ENCODE results near the gene UIMC1. TPM values are rescaled to one million over a fixed set of nuclear protein-coding genes. Genes with fewer than 3 reads are reported as not detected.

UIMC1 gene
- total RNA-seq, 1 experiment from 2014 or later = 38.4 TPM

DNA sequence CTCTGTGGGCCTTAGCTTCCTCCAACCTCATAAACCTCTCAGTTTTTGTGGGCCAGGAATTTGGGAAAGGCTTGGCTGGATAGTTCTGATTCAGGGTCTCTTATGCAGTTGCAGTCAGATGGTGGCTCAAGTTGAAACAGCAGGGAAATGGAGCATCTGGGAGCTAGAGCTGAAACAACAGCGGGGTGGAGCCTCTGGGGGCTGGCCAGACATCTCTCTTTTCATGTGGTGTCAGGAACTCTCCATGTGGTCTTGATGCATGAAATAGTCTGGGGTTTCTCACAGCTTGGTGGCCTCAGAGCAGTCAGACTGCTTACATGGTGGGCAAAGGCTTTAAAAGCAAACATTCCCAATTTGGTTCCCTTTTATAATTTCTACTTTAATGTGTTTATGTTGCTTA lies 29.4 kb upstream of the UIMC1 start:
- intact Hi-C loops (cut with micrococcal nuclease) = no loop called here
- Histone ChIP-seq H3K4me2 (ENCODE audit: low read length) (no peak overlapping the region), H3K27me3 (ENCODE audit: insufficient read depth, low read length) (no peaks in the 10 kb centered on the region), H2AFZ (ENCODE audit: low read depth, low read length, poor library complexity, severe bottlenecking) (no peak overlapping the region), H3K9me2 (ENCODE audit: insufficient read depth) (no peaks in the 10 kb centered on the region), H3K79me2 (ENCODE audit: insufficient read depth, low read length) (peaks cover 68% of the 10 kb centered on the region), H3K9ac (ENCODE audit: low read length) (no peak overlapping the region), H4K20me1 (ENCODE audit: insufficient read depth) (peaks cover 6% of the 10 kb centered on the region; the same call in 1 of the 2 replicates), H3K9me3 (ENCODE audit: control insufficient read depth in 1 of 2, insufficient read depth in 1 of 2, low read depth in 1 of 2, low read length in 2 of 2) (no peaks in the 10 kb centered on the region), H3K4me1 (ENCODE audit: control insufficient read depth in 1 of 2, insufficient read depth in 2 of 2, low read length in 2 of 2) (no peaks in the 10 kb centered on the region), H3K36me3 (ENCODE audit: control insufficient read depth in 1 of 2, insufficient read depth in 2 of 2, low read length in 2 of 2) (peaks cover 0 to 8% of the 10 kb centered on the region in 2 experiments; a peak in 3 of 4 replicates), H3K4me3 (replicated peaks in 1 of 2; ENCODE audit: low read depth in 1 of 2, low read length in 2 of 2) (no peak overlapping the region), H3K27ac (ENCODE audit: low read depth, low read length) (no peak overlapping the region)
- no peak for ATAC-seq
- POLR2A ChIA-PET = no interaction called here
- RAD21 ChIA-PET (ENCODE audit: low non-redundant PET in 1 of 2, low total read pairs in 2 of 2, uncharacterized antibody in 2 of 2, unreplicated experiment in 2 of 2) = no interaction called here
- TF ChIP-seq, protein P1, sequence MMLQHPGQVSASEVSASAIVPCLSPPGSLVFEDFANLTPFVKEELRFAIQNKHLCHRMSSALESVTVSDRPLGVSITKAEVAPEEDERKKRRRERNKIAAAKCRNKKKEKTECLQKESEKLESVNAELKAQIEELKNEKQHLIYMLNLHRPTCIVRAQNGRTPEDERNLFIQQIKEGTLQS (IDR thresholded peaks at IDR 0.05) = no peak
- TF ChIP-seq POLR2A (IDR thresholded peaks at IDR 0.05; ENCODE audit: borderline replicate concordance, extremely low read depth, insufficient read depth, insufficient read length) (no peak), SP1 (IDR thresholded peaks at IDR 0.05; ENCODE audit: low read depth) (no peak)
- CTCF ChIA-PET = no interaction called here
- no peak for DNase-seq (ENCODE audit: low read depth, low spot score)
- no TSS peak for BruUV-seq (replicated peaks)

DNA sequence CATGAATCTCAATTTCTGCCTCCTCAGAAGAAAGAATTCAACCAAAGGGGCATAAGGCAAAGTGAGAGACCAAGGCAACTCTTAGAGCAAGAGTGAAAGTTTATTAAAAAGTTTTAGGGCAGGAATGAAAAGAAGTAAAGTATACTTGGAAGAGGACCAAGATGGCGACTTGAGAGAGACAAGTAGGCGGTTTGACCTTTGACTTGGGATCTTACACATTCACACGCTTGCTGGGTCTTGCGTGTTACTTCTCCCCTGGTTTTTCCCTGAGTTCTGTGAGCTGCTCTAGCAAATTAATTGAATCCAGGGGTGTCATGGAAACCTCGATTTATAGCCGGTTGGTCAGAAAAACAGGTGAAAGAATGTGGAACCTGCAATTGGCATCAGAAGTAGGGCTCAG lies 22.9 kb upstream of the UIMC1 start:
- Histone ChIP-seq H3K79me2 (ENCODE audit: insufficient read depth, low read length) (peaks cover 72% of the 10 kb centered on the region), H3K27ac (ENCODE audit: low read depth, low read length) (no peak overlapping the region), H3K4me3 (replicated peaks in 1 of 2; ENCODE audit: low read depth in 1 of 2, low read length in 2 of 2) (no peak overlapping the region), H3K4me2 (ENCODE audit: low read length) (no peak overlapping the region), H2AFZ (ENCODE audit: low read depth, low read length, poor library complexity, severe bottlenecking) (no peak overlapping the region), H3K9me3 (ENCODE audit: control insufficient read depth in 1 of 2, insufficient read depth in 1 of 2, low read depth in 1 of 2, low read length in 2 of 2) (no peaks in the 10 kb centered on the region), H3K36me3 (ENCODE audit: control insufficient read depth in 1 of 2, insufficient read depth in 2 of 2, low read length in 2 of 2) (peaks cover 0 to 9% of the 10 kb centered on the region in 2 experiments; a peak in 2 of 4 replicates), H3K27me3 (ENCODE audit: insufficient read depth, low read length) (no peaks in the 10 kb centered on the region), H3K4me1 (ENCODE audit: control insufficient read depth in 1 of 2, insufficient read depth in 2 of 2, low read length in 2 of 2) (no peaks in the 10 kb centered on the region; a peak in 1 of 4 replicates), H3K9me2 (ENCODE audit: insufficient read depth) (no peaks in the 10 kb centered on the region), H4K20me1 (ENCODE audit: insufficient read depth) (no peaks in the 10 kb centered on the region), H3K9ac (ENCODE audit: low read length) (no peak overlapping the region)
- ChIA-PET RAD21 (ENCODE audit: low non-redundant PET in 1 of 2, low total read pairs in 2 of 2, uncharacterized antibody in 2 of 2, unreplicated experiment in 2 of 2) (no interaction called here), CTCF (no interaction called here), POLR2A (no interaction called here)
- BruUV-seq (replicated peaks) = no TSS peak
- intact Hi-C loops (cut with micrococcal nuclease) = no loop called here
- DNase-seq (ENCODE audit: low read depth, low spot score) (no peak), ATAC-seq (no peak)
- TF ChIP-seq EZH2phosphoT487 (IDR thresholded peaks at IDR 0.05; ENCODE audit: borderline replicate concordance) = no peak
- no peak for TF ChIP-seq FOSL1 (IDR thresholded peaks at IDR 0.05; ENCODE audit: low read depth)
- TF ChIP-seq CBX3 (IDR thresholded peaks at IDR 0.05; ENCODE audit: low read depth) = no peak
- no peak for TF ChIP-seq YY1 (IDR thresholded peaks at IDR 0.05; ENCODE audit: extremely low read depth, insufficient replicate concordance, low read depth, low read length)
- TF ChIP-seq, protein P2, sequence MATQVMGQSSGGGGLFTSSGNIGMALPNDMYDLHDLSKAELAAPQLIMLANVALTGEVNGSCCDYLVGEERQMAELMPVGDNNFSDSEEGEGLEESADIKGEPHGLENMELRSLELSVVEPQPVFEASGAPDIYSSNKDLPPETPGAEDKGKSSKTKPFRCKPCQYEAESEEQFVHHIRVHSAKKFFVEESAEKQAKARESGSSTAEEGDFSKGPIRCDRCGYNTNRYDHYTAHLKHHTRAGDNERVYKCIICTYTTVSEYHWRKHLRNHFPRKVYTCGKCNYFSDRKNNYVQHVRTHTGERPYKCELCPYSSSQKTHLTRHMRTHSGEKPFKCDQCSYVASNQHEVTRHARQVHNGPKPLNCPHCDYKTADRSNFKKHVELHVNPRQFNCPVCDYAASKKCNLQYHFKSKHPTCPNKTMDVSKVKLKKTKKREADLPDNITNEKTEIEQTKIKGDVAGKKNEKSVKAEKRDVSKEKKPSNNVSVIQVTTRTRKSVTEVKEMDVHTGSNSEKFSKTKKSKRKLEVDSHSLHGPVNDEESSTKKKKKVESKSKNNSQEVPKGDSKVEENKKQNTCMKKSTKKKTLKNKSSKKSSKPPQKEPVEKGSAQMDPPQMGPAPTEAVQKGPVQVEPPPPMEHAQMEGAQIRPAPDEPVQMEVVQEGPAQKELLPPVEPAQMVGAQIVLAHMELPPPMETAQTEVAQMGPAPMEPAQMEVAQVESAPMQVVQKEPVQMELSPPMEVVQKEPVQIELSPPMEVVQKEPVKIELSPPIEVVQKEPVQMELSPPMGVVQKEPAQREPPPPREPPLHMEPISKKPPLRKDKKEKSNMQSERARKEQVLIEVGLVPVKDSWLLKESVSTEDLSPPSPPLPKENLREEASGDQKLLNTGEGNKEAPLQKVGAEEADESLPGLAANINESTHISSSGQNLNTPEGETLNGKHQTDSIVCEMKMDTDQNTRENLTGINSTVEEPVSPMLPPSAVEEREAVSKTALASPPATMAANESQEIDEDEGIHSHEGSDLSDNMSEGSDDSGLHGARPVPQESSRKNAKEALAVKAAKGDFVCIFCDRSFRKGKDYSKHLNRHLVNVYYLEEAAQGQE (IDR thresholded peaks at IDR 0.05; ENCODE audit: low read depth) = no peak
- TF ChIP-seq, protein P3, sequence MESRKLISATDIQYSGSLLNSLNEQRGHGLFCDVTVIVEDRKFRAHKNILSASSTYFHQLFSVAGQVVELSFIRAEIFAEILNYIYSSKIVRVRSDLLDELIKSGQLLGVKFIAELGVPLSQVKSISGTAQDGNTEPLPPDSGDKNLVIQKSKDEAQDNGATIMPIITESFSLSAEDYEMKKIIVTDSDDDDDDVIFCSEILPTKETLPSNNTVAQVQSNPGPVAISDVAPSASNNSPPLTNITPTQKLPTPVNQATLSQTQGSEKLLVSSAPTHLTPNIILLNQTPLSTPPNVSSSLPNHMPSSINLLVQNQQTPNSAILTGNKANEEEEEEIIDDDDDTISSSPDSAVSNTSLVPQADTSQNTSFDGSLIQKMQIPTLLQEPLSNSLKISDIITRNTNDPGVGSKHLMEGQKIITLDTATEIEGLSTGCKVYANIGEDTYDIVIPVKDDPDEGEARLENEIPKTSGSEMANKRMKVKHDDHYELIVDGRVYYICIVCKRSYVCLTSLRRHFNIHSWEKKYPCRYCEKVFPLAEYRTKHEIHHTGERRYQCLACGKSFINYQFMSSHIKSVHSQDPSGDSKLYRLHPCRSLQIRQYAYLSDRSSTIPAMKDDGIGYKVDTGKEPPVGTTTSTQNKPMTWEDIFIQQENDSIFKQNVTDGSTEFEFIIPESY (IDR thresholded peaks at IDR 0.05; ENCODE audit: extremely low read depth, insufficient replicate concordance, low read length) = no peak
- TF ChIP-seq SRF (IDR thresholded peaks at IDR 0.05; ENCODE audit: low read depth) = no peak
- TF ChIP-seq SP1 (IDR thresholded peaks at IDR 0.05; ENCODE audit: low read depth) = no peak
- TF ChIP-seq ZNF274 (IDR thresholded peaks at IDR 0.05; ENCODE audit: low read depth, low read length) = no peak
- TF ChIP-seq, protein P4, sequence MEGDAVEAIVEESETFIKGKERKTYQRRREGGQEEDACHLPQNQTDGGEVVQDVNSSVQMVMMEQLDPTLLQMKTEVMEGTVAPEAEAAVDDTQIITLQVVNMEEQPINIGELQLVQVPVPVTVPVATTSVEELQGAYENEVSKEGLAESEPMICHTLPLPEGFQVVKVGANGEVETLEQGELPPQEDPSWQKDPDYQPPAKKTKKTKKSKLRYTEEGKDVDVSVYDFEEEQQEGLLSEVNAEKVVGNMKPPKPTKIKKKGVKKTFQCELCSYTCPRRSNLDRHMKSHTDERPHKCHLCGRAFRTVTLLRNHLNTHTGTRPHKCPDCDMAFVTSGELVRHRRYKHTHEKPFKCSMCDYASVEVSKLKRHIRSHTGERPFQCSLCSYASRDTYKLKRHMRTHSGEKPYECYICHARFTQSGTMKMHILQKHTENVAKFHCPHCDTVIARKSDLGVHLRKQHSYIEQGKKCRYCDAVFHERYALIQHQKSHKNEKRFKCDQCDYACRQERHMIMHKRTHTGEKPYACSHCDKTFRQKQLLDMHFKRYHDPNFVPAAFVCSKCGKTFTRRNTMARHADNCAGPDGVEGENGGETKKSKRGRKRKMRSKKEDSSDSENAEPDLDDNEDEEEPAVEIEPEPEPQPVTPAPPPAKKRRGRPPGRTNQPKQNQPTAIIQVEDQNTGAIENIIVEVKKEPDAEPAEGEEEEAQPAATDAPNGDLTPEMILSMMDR (IDR thresholded peaks at IDR 0.05 in 2 of 3, conservative IDR thresholded peaks at IDR 0.05 in 1 of 3; ENCODE audit: borderline replicate concordance in 1 of 3, insufficient read depth in 1 of 3, low read depth in 2 of 3, low read length in 2 of 3) = no peak
- TF ChIP-seq EZH2 (IDR thresholded peaks at IDR 0.05) = no peak

Data from HCT116 (cell line).